ENCODE measurements around the gene ZNF580. TPM values are rescaled to one million over a fixed set of nuclear protein-coding genes. Genes with fewer than 3 reads are reported as not detected.

Gene ZNF580
- total and polyA plus RNA-seq, 2 of the 13 experiments (the other 11 are each of a cell fraction or from before 2014, with no cell fraction given) = 4.4 to 6.0 TPM

GRCh38 chr19:55674841-55675660 is 34.2 kb downstream of the ZNF580 start, which contains the start of gene EPN1 (continued):
- TF ChIP-seq CBX2 (IDR thresholded peaks at IDR 0.05; ENCODE audit: low read depth, low read length) (no peak), CBX2 (CRISPR knock-in tag; IDR thresholded peaks at IDR 0.05; ENCODE audit: low read depth) (no peak), RBM39 (IDR thresholded peaks at IDR 0.05; ENCODE audit: low read depth, low read length, poor library complexity, severe bottlenecking) (peak; percentile 68), ZNF260 (CRISPR knock-in tag; IDR thresholded peaks at IDR 0.05; ENCODE audit: borderline replicate concordance, low read depth) (no peak), NR2C2 (CRISPR knock-in tag; IDR thresholded peaks at IDR 0.05; ENCODE audit: borderline replicate concordance) (peak; percentile 96), SP1 (IDR thresholded peaks at IDR 0.05) (no peak), SP1 (CRISPR knock-in tag; IDR thresholded peaks at IDR 0.05) (0 out of 2 replicates have a peak, but pooled peaks have one; percentile 59), REPIN1 (CRISPR knock-in tag; IDR thresholded peaks at IDR 0.05; ENCODE audit: borderline replicate concordance, low read depth) (no peak), USF2 (IDR thresholded peaks at IDR 0.05; ENCODE audit: low read depth, low read length) (no peak), USF2 (CRISPR knock-in tag; IDR thresholded peaks at IDR 0.05; ENCODE audit: borderline replicate concordance) (no peak), TFE3 (CRISPR knock-in tag; IDR thresholded peaks at IDR 0.05) (no peak), ZNF207 (IDR thresholded peaks at IDR 0.05; ENCODE audit: borderline replicate concordance) (no peak), HIVEP1 (CRISPR knock-in tag; IDR thresholded peaks at IDR 0.05) (no peak), NKX3-1 (CRISPR knock-in tag; IDR thresholded peaks at IDR 0.05) (0 out of 2 replicates have a peak, but pooled peaks have one; percentile 28), ZNF253 (CRISPR knock-in tag; IDR thresholded peaks at IDR 0.05; ENCODE audit: borderline replicate concordance) (no peak), RORA (CRISPR knock-in tag; IDR thresholded peaks at IDR 0.05) (no peak), TBP (CRISPR knock-in tag; IDR thresholded peaks at IDR 0.05) (no peak), NR0B2 (CRISPR knock-in tag; IDR thresholded peaks at IDR 0.05) (0 out of 2 replicates have a peak, but pooled peaks have one; percentile 38)
- TF ChIP-seq, protein P1, sequence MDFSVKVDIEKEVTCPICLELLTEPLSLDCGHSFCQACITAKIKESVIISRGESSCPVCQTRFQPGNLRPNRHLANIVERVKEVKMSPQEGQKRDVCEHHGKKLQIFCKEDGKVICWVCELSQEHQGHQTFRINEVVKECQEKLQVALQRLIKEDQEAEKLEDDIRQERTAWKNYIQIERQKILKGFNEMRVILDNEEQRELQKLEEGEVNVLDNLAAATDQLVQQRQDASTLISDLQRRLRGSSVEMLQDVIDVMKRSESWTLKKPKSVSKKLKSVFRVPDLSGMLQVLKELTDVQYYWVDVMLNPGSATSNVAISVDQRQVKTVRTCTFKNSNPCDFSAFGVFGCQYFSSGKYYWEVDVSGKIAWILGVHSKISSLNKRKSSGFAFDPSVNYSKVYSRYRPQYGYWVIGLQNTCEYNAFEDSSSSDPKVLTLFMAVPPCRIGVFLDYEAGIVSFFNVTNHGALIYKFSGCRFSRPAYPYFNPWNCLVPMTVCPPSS (IDR thresholded peaks at IDR 0.05) = no peak
- TF ChIP-seq, protein P2, sequence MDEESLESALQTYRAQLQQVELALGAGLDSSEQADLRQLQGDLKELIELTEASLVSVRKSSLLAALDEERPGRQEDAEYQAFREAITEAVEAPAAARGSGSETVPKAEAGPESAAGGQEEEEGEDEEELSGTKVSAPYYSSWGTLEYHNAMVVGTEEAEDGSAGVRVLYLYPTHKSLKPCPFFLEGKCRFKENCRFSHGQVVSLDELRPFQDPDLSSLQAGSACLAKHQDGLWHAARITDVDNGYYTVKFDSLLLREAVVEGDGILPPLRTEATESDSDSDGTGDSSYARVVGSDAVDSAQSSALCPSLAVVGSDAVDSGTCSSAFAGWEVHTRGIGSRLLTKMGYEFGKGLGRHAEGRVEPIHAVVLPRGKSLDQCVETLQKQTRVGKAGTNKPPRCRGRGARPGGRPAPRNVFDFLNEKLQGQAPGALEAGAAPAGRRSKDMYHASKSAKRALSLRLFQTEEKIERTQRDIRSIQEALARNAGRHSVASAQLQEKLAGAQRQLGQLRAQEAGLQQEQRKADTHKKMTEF (CRISPR knock-in tag; IDR thresholded peaks at IDR 0.05) = peak; percentile 77; the same call in 1 of the 2 replicates
